ENCODE results near the gene PNLIPRP2. TPM values are rescaled to one million over a fixed set of nuclear protein-coding genes. Genes with fewer than 3 reads are reported as not detected.

Gene PNLIPRP2
- total RNA-seq, 1 donor from 2014 or later: not detected

DNA sequence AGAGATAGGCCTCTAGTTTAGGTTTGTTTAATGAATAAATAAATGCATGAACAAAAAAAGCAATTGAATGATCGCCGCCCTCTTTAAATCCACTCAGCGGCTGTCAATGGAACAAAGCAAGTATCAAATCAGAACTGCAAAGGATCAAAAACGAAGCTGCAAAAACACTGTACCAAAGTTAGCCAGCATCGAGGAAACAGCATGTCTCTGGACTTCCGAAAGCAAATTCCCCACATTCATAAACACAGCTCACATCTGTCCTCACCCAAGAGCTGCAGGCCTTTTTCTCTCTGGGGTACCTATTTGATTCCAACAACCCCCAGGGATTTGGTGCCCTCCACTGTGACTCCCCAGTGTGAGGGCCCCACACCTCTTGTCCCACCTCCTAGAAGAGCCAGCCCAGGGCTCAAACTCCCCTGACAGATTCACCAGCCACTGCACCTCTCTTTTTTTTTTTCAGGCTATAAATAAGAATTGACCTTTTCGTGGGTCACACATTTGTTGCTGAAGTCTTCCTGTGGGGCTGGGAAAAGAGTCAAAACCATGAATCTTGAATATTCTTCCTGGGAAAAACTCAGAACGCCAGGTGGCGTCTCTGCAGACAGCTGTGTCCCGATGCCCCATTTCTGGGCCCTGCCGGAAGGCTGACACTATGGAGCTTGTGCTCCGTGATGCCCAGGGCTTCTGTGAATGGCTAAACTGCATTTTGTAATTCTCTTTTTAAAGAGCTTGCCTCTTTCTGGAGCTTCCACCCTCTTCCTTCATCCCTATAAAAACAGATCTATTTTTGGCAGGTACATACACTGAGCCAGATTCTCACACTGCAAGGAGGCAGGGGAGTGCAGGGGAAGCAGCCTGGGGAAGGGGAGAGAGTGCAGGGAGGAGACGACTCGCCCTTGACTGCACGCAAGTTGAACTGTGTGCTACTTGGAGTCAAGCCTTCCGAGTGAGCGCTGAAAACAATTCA, 69.9 kb downstream of the PNLIPRP2 start:
- Histone ChIP-seq H3K27me3 (ENCODE audit: control insufficient read depth, insufficient read depth, low read length) (no peaks in the 10 kb centered on the region), H3K36me3 (ENCODE audit: control insufficient read depth, insufficient read depth, low read length) (no peaks in the 10 kb centered on the region), H3K4me3 (ENCODE audit: low read depth, low read length) (no peak overlapping the region)
- TF ChIP-seq CTCF (IDR thresholded peaks at IDR 0.05; ENCODE audit: insufficient read depth, low read length, severe bottlenecking): peak; percentile 18
- DNase-seq (ENCODE audit: low read depth): no peak
- no peak for FAIRE-seq

GRCh38 chr10:116691635-116692034, 70.9 kb downstream of the PNLIPRP2 start:
- Histone ChIP-seq H3K4me3 (ENCODE audit: low read depth, low read length) (no peak overlapping the region), H3K36me3 (ENCODE audit: control insufficient read depth, insufficient read depth, low read length) (no peaks in the 10 kb centered on the region), H3K27me3 (ENCODE audit: control insufficient read depth, insufficient read depth, low read length) (no peaks in the 10 kb centered on the region)
- no peak for TF ChIP-seq CTCF (IDR thresholded peaks at IDR 0.05; ENCODE audit: insufficient read depth, low read length, severe bottlenecking)
- no peak for FAIRE-seq
- no peak for DNase-seq (ENCODE audit: low read depth)

- Histone ChIP-seq H3K36me3 (ENCODE audit: control insufficient read depth, insufficient read depth, low read length) (no peaks in the 10 kb centered on the region), H3K4me3 (ENCODE audit: low read depth, low read length) (no peak overlapping the region), H3K27me3 (ENCODE audit: control insufficient read depth, insufficient read depth, low read length) (no peaks in the 10 kb centered on the region)
- no peak for DNase-seq (ENCODE audit: low read depth)
- no peak for TF ChIP-seq CTCF (IDR thresholded peaks at IDR 0.05; ENCODE audit: insufficient read depth, low read length, severe bottlenecking)
- FAIRE-seq: no peak
Measured at GRCh38 chr10:116692225-116692624, 71.5 kb downstream of the PNLIPRP2 start.

DNA sequence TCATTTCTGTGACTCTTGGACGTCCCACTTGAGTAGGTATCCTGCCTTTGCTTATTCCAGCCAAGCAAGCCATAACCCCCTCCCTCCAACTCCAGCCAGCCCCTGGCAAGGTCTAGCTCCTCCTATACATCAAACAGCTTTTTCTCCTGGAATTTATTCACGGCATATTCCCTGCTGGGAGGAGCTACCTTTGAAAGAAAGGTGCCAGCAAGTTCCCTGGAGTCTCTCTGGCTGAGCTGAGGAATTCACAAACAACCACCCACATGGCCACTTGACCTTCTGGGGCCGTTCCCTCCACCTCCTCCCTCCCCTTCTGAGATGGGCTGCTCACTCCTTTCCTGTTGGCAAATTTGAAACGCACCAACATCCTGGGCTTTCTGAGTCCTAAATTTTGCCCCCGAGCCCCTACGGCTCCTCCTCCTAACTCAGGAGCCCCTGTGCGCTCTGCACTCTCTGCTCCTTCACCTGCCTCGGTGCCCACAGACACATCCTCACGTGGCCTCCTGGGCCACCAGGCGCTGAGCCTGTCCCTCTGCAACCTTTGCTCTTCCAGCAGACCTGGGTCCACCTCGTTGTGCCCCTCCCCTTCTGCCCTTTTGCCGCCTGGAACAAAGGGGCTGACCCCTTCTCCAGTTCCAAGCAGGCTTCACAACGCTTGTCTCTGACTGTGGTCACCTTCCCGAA, 73.6 kb downstream of the PNLIPRP2 start:
- Histone ChIP-seq H3K27me3 (ENCODE audit: control insufficient read depth, insufficient read depth, low read length) (no peaks in the 10 kb centered on the region), H3K36me3 (ENCODE audit: control insufficient read depth, insufficient read depth, low read length) (no peaks in the 10 kb centered on the region), H3K4me3 (ENCODE audit: low read depth, low read length) (no peak overlapping the region)
- no peak for FAIRE-seq
- no peak for TF ChIP-seq CTCF (IDR thresholded peaks at IDR 0.05; ENCODE audit: insufficient read depth, low read length, severe bottlenecking)
- DNase-seq (ENCODE audit: low read depth): no peak

Other genes starting within 250 kb of the PNLIPRP2 start
- gene PNLIPRP3, start 193.1 kb upstream of the PNLIPRP2 start, total RNA-seq: 53.2 and 67.8 TPM in 2 replicates
- gene PNLIP, start 75.0 kb upstream of the PNLIPRP2 start, total RNA-seq: under 0.01 TPM in 2 replicates
- gene PNLIPRP1, start 30.0 kb upstream of the PNLIPRP2 start, total RNA-seq: not detected in 2 replicates
- gene HSPA12A, start 121.6 kb downstream of the PNLIPRP2 start, total RNA-seq: 0.79 and 1.4 TPM in 2 replicates
- gene ENO4, start 228.5 kb downstream of the PNLIPRP2 start, total RNA-seq: not detected in 2 replicates

Data from bronchial epithelial cell (primary cell).